Spleen (tissue), 7 donors: ENCODE results near the gene FNBP1L.

Experiments
- POLR2AphosphoS5 ChIP-seq, 3 donors: sonication (generic); formaldehyde crosslinking; IDR thresholded peaks; one replicate each; pipeline ENCODE4 v1.5.1; 2017; ENCODE audit warnings: antibody characterized with exemption in 3 of 3
- TF ChIP-seq, protein P1 (sequence below), 11 experiments: fragments of 200-600 bp in 7 of 11; fragments of 450-650 bp in 4 of 11; sonication (generic) in 4 of 11; IDR thresholded peaks in 8 of 11; conservative IDR thresholded peaks in 3 of 11; 1 replicate in 7 of 11; 2 replicates in 4 of 11; pipeline versions ENCODE4 v1.4.0 to v1.8.0; 2016 to 2021; ENCODE audit warnings: antibody characterized with exemption in 11 of 11, inconsistent platforms in 4 of 11, mild to moderate bottlenecking in 1 of 11
- donor health status: DM: no; HTN: no; CAD: no; lungs with moderate emphysema.
- donor health status: DM: no; HTN: no; CAD: no.
- donor health status: DM: no; HTN: no; CAD: no.

- TF ChIP-seq, protein P1, sequence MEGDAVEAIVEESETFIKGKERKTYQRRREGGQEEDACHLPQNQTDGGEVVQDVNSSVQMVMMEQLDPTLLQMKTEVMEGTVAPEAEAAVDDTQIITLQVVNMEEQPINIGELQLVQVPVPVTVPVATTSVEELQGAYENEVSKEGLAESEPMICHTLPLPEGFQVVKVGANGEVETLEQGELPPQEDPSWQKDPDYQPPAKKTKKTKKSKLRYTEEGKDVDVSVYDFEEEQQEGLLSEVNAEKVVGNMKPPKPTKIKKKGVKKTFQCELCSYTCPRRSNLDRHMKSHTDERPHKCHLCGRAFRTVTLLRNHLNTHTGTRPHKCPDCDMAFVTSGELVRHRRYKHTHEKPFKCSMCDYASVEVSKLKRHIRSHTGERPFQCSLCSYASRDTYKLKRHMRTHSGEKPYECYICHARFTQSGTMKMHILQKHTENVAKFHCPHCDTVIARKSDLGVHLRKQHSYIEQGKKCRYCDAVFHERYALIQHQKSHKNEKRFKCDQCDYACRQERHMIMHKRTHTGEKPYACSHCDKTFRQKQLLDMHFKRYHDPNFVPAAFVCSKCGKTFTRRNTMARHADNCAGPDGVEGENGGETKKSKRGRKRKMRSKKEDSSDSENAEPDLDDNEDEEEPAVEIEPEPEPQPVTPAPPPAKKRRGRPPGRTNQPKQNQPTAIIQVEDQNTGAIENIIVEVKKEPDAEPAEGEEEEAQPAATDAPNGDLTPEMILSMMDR (IDR thresholded peaks at IDR 0.05 in 8 of 11, conservative IDR thresholded peaks at IDR 0.05 in 3 of 11): no peak
- no peak for TF ChIP-seq POLR2AphosphoS5 (IDR thresholded peaks at IDR 0.05)
These were observed 21.7 kb upstream of the FNBP1L start for GRCh38 chr1:93426181-93426580.
